Right lobe of liver (tissue), 4 donors: ENCODE data around the gene PIAS4.

Source experiments
- CTCF ChIP-seq, 4 donors: fragments of 200-600 bp in 3 of 4; fragments of 450-650 bp in 1 of 4; IDR thresholded peaks; one replicate each; pipeline versions ENCODE4 v1.5.1 to v1.8.0; 2016 to 2022; ENCODE audit warnings: antibody characterized with exemption in 4 of 4, mild to moderate bottlenecking in 2 of 4
- POLR2A ChIP-seq: fragments of 450-650 bp; IDR thresholded peaks from one replicate; pipeline ENCODE4 v1.6.1; 2017; ENCODE audit warnings: antibody characterized with exemption, mild to moderate bottlenecking
- donor health status: DM: no; HTN: no; CAD: no.
- donor health status: DM: no; HTN: no; CAD: no.
- donor health status: DM: no; HTN: yes; CAD: no.

GRCh38 chr19:3981736-3982681, 25.5 kb upstream of the PIAS4 start:
- TF ChIP-seq POLR2A, result no peak
- TF ChIP-seq CTCF (IDR thresholded peaks at IDR 0.05), result no peak
